GM12878 (cell line): Measurements from ENCODE around the gene CD300A.

Experiments
- BACH1 ChIP-seq: fragments of 450-650 bp; IDR thresholded peaks from 2 replicates; pipeline ENCODE4 v1.6.1; 2017; ENCODE audit warnings: mild to moderate bottlenecking, borderline replicate concordance
- CHD2 ChIP-seq: IDR thresholded peaks from 2 replicates; pipeline ENCODE4 v1.6.1; 2011; ENCODE audit warnings: low read depth, low read length, improper control_type of control experiment, borderline replicate concordance
- CTCF ChIP-seq, 3 experiments: IDR thresholded peaks in 2 of 3; conservative IDR thresholded peaks in 1 of 3; 2 replicates each; pipeline ENCODE4 v1.5.1; 2011; ENCODE audit warnings: low read depth in 3 of 3, low read length in 3 of 3, mild to moderate bottlenecking in 3 of 3, control low read depth in 2 of 3, moderate library complexity in 2 of 3, inconsistent platforms in 1 of 3, mixed read lengths in 1 of 3; ENCODE audit not compliant: control insufficient read depth in 2 of 3, insufficient read depth in 1 of 3; ENCODE audit errors: extremely low read depth in 1 of 3
- EP300 ChIP-seq, 2 experiments: fragments of 150-350 bp in 1 of 2; IDR thresholded peaks; 2 replicates each; pipeline ENCODE4 v1.6.1; 2011 to 2012; ENCODE audit warnings: low read depth in 2 of 2, low read length in 2 of 2, borderline replicate concordance in 1 of 2, improper control_type of control experiment in 1 of 2, inconsistent platforms in 1 of 2; ENCODE audit not compliant: control insufficient read depth in 1 of 2
- IRF5 ChIP-seq: fragments of 450-650 bp; IDR thresholded peaks from 2 replicates; pipeline ENCODE4 v1.6.1; 2017; ENCODE audit warnings: borderline replicate concordance
- POLR2A ChIP-seq: IDR thresholded peaks from 2 replicates; pipeline ENCODE4 v1.6.1; 2011; ENCODE audit warnings: low read depth, mild to moderate bottlenecking, low read length
- POLR2AphosphoS5 ChIP-seq: IDR thresholded peaks from 2 replicates; pipeline ENCODE4 v1.6.1; 2011; ENCODE audit warnings: mild to moderate bottlenecking, low read length, inconsistent platforms

GRCh38 chr17:74493331-74493833, 26.9 kb downstream of the CD300A start:
- TF ChIP-seq BACH1, result no peak
- peak; percentile 93 to 95 (median 94); a peak in 5 of 6 replicates for TF ChIP-seq CTCF (IDR thresholded peaks at IDR 0.05 in 2 of 3, conservative IDR thresholded peaks at IDR 0.05 in 1 of 3; ENCODE audit: control insufficient read depth in 2 of 3, extremely low read depth in 1 of 3, insufficient read depth in 1 of 3, low read depth in 3 of 3, low read length in 3 of 3)
- no peak for TF ChIP-seq POLR2AphosphoS5
- no peak for TF ChIP-seq EP300 (IDR thresholded peaks at IDR 0.05; ENCODE audit: borderline replicate concordance in 1 of 2, control insufficient read depth in 1 of 2, low read depth in 2 of 2, low read length in 2 of 2)
- TF ChIP-seq POLR2A, result no peak
- no peak for TF ChIP-seq CHD2
- no peak for TF ChIP-seq IRF5
